Left renal cortex interstitium (tissue), 4 donors: ENCODE measurements around the gene PAPPA2. TPM values are rescaled to one million over a fixed set of nuclear protein-coding genes. Genes with fewer than 3 reads are reported as not detected.

ENCODE experiments used
- DNase-seq, 4 donors: peaks; one replicate each; pipeline ENCODE4 v3.0.0-alpha.2; 2013; ENCODE audit warnings: low read depth in 4 of 4, low spot score in 2 of 4, missing footprints in 1 of 4
- polyA plus RNA-seq, 4 donors: library from polyadenylated mRNA; unstranded; fragments of 120-200 nt; gene quantifications; one replicate each; pipeline ENCODE4 v1.2.1, GENCODE V29; 2013; ENCODE audit not compliant: insufficient read length in 4 of 4

Gene PAPPA2
- polyA plus RNA-seq, 4 donors, result 50.3 to 64.4 (median 54.6) TPM

- DNase-seq, result peak in 3 of 4 donors; percentile 53 to 75 (median 69)
These were observed 418.1 kb downstream of the PAPPA2 start for GRCh38 chr1:176880955-176881595.

- no peak for DNase-seq
These were observed 421.3 kb downstream of the PAPPA2 start for GRCh38 chr1:176884286-176884685.

GRCh38 chr1:176884911-176885310, 421.9 kb downstream of the PAPPA2 start:
- no peak for DNase-seq

DNA sequence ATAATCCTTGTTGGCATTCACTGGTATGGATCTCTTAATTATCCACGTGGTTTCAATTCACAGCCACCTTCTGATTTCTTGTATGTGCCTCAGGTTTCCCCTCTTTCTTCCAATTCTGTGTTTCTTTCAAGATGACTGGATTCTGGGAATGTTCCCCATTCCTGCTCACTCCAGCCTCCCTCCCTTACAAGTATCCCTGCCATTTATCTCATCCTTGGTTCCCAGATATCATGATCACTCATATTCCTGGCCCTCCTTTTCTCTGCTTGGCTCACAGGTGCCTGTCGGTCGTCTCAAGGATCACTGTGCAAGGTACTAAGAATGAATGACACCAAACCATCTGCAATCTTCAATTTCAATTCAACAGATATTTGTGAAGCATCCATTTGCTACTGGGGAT, 422.4 kb downstream of the PAPPA2 start:
- DNase-seq, result no peak

- no peak for DNase-seq
These were observed 422.8 kb downstream of the PAPPA2 start for GRCh38 chr1:176885751-176886150.

- DNase-seq, result no peak
These were observed 425.6 kb downstream of the PAPPA2 start for GRCh38 chr1:176888471-176889032.

- DNase-seq, result no peak
These were observed 430.8 kb downstream of the PAPPA2 start for GRCh38 chr1:176893625-176894352.

GRCh38 chr1:176894450-176894849, 431.5 kb downstream of the PAPPA2 start:
- DNase-seq, result no peak
